Tibial nerve (tissue), 4 donors: ENCODE measurements around the gene APBA1.

Source experiments
- EP300 ChIP-seq, 2 donors: sonication (generic); formaldehyde crosslinking; IDR thresholded peaks; one replicate each; pipeline ENCODE4 v1.6.1; 2017; ENCODE audit warnings: antibody characterized with exemption in 2 of 2, mild to moderate bottlenecking in 1 of 2
- POLR2A ChIP-seq, 2 donors: fragments of 450-650 bp; IDR thresholded peaks; one replicate each; pipeline ENCODE4 v1.6.1; 2017; ENCODE audit warnings: antibody characterized with exemption in 2 of 2, mild to moderate bottlenecking in 2 of 2, moderate library complexity in 2 of 2
- TF ChIP-seq, protein P1 (sequence below), 5 experiments: fragments of 200-600 bp in 3 of 5; fragments of 450-650 bp in 2 of 5; sonication (generic) in 3 of 5; IDR thresholded peaks; one replicate each; pipeline ENCODE4 v1.5.1; 2016 to 2019; ENCODE audit warnings: antibody characterized with exemption in 5 of 5, mild to moderate bottlenecking in 3 of 5, moderate library complexity in 2 of 5

DNA sequence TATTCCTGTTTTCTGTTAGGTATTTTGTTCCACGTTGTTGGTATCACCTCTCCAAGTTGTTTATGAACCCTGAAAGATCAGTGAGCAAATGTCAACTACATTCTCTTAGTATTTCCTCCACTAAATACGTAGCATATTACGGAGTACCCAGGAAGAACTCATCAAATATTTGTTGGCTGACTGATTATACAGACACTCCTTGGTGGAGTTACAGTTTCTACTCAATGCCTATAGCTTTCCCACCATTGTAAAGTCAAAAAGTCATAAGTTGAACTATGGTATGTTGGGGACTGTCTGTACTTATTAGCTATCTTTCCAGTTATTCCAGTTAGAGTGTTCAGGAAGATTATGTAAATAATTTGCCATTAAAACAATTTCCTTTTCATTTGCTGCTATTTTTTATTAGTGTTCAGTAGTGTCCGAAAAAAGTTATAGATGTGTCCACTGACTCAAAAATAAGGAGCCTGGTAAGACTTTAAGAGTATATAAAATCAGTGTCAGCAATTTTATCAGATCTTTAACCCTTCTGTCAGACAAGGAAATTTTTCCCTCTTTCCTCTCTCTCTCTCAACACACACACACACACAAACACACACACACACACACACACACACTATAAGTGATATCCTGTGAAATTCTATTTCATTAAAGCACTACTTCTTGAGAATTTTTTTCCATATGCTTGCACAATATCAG lies 6.8 kb upstream of the APBA1 start:
- TF ChIP-seq, protein P1, sequence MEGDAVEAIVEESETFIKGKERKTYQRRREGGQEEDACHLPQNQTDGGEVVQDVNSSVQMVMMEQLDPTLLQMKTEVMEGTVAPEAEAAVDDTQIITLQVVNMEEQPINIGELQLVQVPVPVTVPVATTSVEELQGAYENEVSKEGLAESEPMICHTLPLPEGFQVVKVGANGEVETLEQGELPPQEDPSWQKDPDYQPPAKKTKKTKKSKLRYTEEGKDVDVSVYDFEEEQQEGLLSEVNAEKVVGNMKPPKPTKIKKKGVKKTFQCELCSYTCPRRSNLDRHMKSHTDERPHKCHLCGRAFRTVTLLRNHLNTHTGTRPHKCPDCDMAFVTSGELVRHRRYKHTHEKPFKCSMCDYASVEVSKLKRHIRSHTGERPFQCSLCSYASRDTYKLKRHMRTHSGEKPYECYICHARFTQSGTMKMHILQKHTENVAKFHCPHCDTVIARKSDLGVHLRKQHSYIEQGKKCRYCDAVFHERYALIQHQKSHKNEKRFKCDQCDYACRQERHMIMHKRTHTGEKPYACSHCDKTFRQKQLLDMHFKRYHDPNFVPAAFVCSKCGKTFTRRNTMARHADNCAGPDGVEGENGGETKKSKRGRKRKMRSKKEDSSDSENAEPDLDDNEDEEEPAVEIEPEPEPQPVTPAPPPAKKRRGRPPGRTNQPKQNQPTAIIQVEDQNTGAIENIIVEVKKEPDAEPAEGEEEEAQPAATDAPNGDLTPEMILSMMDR (IDR thresholded peaks at IDR 0.05) = no peak
- TF ChIP-seq POLR2A (IDR thresholded peaks at IDR 0.05) (no peak), EP300 (IDR thresholded peaks at IDR 0.05) (no peak)
